ENCODE measurements around the gene RAB27A.
A peak's percentile ranks its signal among the peaks of the same experiment; 100 is the strongest.
"Not testable (repeated sequence)": the region's sequence is repeated elsewhere in the genome, so short reads cannot be mapped to it uniquely, and the experiment has no call there.

The RAB27A gene

GRCh38 chr15:55268176-55268695 lies 21.4 kb downstream of the RAB27A start:
- H3K36me3 Mint-ChIP-seq (ENCODE audit: low read depth), result peaks cover 91% of the 10 kb centered on the region
- no peak for DNase-seq
- H3K27me3 Mint-ChIP-seq, result no peaks in the 10 kb centered on the region
- H3K9me3 Mint-ChIP-seq, result peaks cover 2% of the 10 kb centered on the region
- H3K4me1 Mint-ChIP-seq (ENCODE audit: low read depth), result peaks cover 82% of the 10 kb centered on the region
- H3K4me3 Mint-ChIP-seq, result peak overlapping the region; percentile 55
- H3K27ac Mint-ChIP-seq, result peak overlapping the region; percentile 90

- Mint-ChIP-seq H3K36me3 (ENCODE audit: low read depth) (peaks cover 93% of the 10 kb centered on the region), H3K27ac (peak overlapping the region; percentile 90), H3K9me3 (no peaks in the 10 kb centered on the region), H3K4me3 (peak overlapping the region; percentile 55), H3K27me3 (no peaks in the 10 kb centered on the region), H3K4me1 (ENCODE audit: low read depth) (peaks cover 78% of the 10 kb centered on the region)
- peak; percentile 68 for DNase-seq
Measured at GRCh38 chr15:55267401-55268175, 22.0 kb downstream of the RAB27A start.

- Mint-ChIP-seq H3K4me3 (peak overlapping the region; percentile 55), H3K27ac (peak overlapping the region; percentile 90), H3K4me1 (ENCODE audit: low read depth) (peaks cover 69% of the 10 kb centered on the region), H3K27me3 (no peaks in the 10 kb centered on the region), H3K9me3 (no peaks in the 10 kb centered on the region), H3K36me3 (ENCODE audit: low read depth) (peaks cover 97% of the 10 kb centered on the region)
- no peak for DNase-seq
Measured at GRCh38 chr15:55266547-55266946, 23.1 kb downstream of the RAB27A start.

- H3K36me3 Mint-ChIP-seq (ENCODE audit: low read depth), result peaks cover 89% of the 10 kb centered on the region
- no peaks in the 10 kb centered on the region for H3K9me3 Mint-ChIP-seq
- H3K27ac Mint-ChIP-seq, result peak overlapping the region; percentile 12
Measured at GRCh38 chr15:55260562-55261131, 29.0 kb downstream of the RAB27A start.

GRCh38 chr15:55257938-55258337 lies 31.7 kb downstream of the RAB27A start:
- no peaks in the 10 kb centered on the region for H3K27me3 Mint-ChIP-seq
- peaks cover 80% of the 10 kb centered on the region for H3K36me3 Mint-ChIP-seq (ENCODE audit: low read depth)
- H3K27ac Mint-ChIP-seq, result peak overlapping the region; percentile 94
- H3K9me3 Mint-ChIP-seq, result no peaks in the 10 kb centered on the region
- peaks cover 63% of the 10 kb centered on the region for H3K4me1 Mint-ChIP-seq (ENCODE audit: low read depth)
- no peak for DNase-seq
- no peak overlapping the region for H3K4me3 Mint-ChIP-seq

More at GRCh38 chr15:55260562-55261131, 29.0 kb downstream of the RAB27A start:
- H3K4me3 Mint-ChIP-seq, result no peak overlapping the region
- H3K27me3 Mint-ChIP-seq, result no peaks in the 10 kb centered on the region
- DNase-seq, result no peak
- H3K4me1 Mint-ChIP-seq (ENCODE audit: low read depth), result peaks cover 53% of the 10 kb centered on the region

GRCh38 chr15:55257012-55257670 lies 32.5 kb downstream of the RAB27A start:
- no peaks in the 10 kb centered on the region for H3K27me3 Mint-ChIP-seq
- peaks cover 79% of the 10 kb centered on the region for H3K36me3 Mint-ChIP-seq (ENCODE audit: low read depth)
- H3K4me1 Mint-ChIP-seq (ENCODE audit: low read depth), result peaks cover 70% of the 10 kb centered on the region
- H3K9me3 Mint-ChIP-seq, result no peaks in the 10 kb centered on the region
- H3K27ac Mint-ChIP-seq, result peak overlapping the region; percentile 94
- no peak for DNase-seq
- peak overlapping the region; percentile 70 for H3K4me3 Mint-ChIP-seq

- peaks cover 79% of the 10 kb centered on the region for H3K36me3 Mint-ChIP-seq (ENCODE audit: low read depth)
- no peaks in the 10 kb centered on the region for H3K27me3 Mint-ChIP-seq
- peaks cover 77% of the 10 kb centered on the region for H3K4me1 Mint-ChIP-seq (ENCODE audit: low read depth)
- peak overlapping the region; percentile 94 for H3K27ac Mint-ChIP-seq
- H3K4me3 Mint-ChIP-seq, result peak overlapping the region; percentile 70
- DNase-seq, result no peak
- no peaks in the 10 kb centered on the region for H3K9me3 Mint-ChIP-seq
Measured at GRCh38 chr15:55256281-55257011, 33.2 kb downstream of the RAB27A start.

- DNase-seq, result no peak
- peaks cover 83% of the 10 kb centered on the region for H3K36me3 Mint-ChIP-seq (ENCODE audit: low read depth)
- peak overlapping the region; percentile 70 for H3K4me3 Mint-ChIP-seq
- H3K27ac Mint-ChIP-seq, result peak overlapping the region; percentile 94
- no peaks in the 10 kb centered on the region for H3K27me3 Mint-ChIP-seq
- peaks cover 82% of the 10 kb centered on the region for H3K4me1 Mint-ChIP-seq (ENCODE audit: low read depth)
- no peaks in the 10 kb centered on the region for H3K9me3 Mint-ChIP-seq
Measured at GRCh38 chr15:55255714-55256113, 33.9 kb downstream of the RAB27A start.

GRCh38 chr15:55254916-55255679 lies 34.5 kb downstream of the RAB27A start:
- Mint-ChIP-seq H3K9me3 (no peaks in the 10 kb centered on the region), H3K27ac (peak overlapping the region; percentile 94), H3K36me3 (ENCODE audit: low read depth) (peaks cover 83% of the 10 kb centered on the region), H3K4me1 (ENCODE audit: low read depth) (peaks cover 83% of the 10 kb centered on the region), H3K4me3 (peak overlapping the region; percentile 70), H3K27me3 (no peaks in the 10 kb centered on the region)
- DNase-seq, result no peak

- Mint-ChIP-seq H3K36me3 (ENCODE audit: low read depth) (peaks cover 86% of the 10 kb centered on the region), H3K27ac (peak overlapping the region; percentile 84), H3K9me3 (no peaks in the 10 kb centered on the region), H3K4me1 (ENCODE audit: low read depth) (peaks cover 85% of the 10 kb centered on the region), H3K27me3 (no peaks in the 10 kb centered on the region), H3K4me3 (peak overlapping the region; percentile 18)
- no peak for DNase-seq
Measured at GRCh38 chr15:55253580-55253979, 36.0 kb downstream of the RAB27A start.

GRCh38 chr15:55252201-55252600 lies 37.4 kb downstream of the RAB27A start:
- H3K36me3 Mint-ChIP-seq (ENCODE audit: low read depth), result peaks cover 86% of the 10 kb centered on the region
- H3K4me3 Mint-ChIP-seq, result peak overlapping the region; percentile 11
- H3K4me1 Mint-ChIP-seq (ENCODE audit: low read depth), result peaks cover 84% of the 10 kb centered on the region
- not testable (repeated sequence) for DNase-seq, H3K27me3 Mint-ChIP-seq, H3K9me3 Mint-ChIP-seq
- H3K27ac Mint-ChIP-seq, result peak overlapping the region; percentile 88

GRCh38 chr15:55250941-55251340 lies 38.7 kb downstream of the RAB27A start:
- DNase-seq, result no peak
- peak overlapping the region; percentile 76 for H3K27ac Mint-ChIP-seq
- peaks cover 86% of the 10 kb centered on the region for H3K36me3 Mint-ChIP-seq (ENCODE audit: low read depth)
- H3K27me3 Mint-ChIP-seq, result no peaks in the 10 kb centered on the region
- H3K4me1 Mint-ChIP-seq (ENCODE audit: low read depth), result peaks cover 83% of the 10 kb centered on the region
- H3K9me3 Mint-ChIP-seq, result no peaks in the 10 kb centered on the region
- no peak overlapping the region for H3K4me3 Mint-ChIP-seq

GRCh38 chr15:55250392-55250791 lies 39.2 kb downstream of the RAB27A start:
- Mint-ChIP-seq H3K36me3 (ENCODE audit: low read depth) (peaks cover 85% of the 10 kb centered on the region), H3K27me3 (no peaks in the 10 kb centered on the region), H3K4me1 (ENCODE audit: low read depth) (peaks cover 82% of the 10 kb centered on the region), H3K4me3 (no peak overlapping the region), H3K9me3 (no peaks in the 10 kb centered on the region), H3K27ac (peak overlapping the region; percentile 76)
- DNase-seq, result no peak

Measured in activated T-cell treated with anti-CD3 and anti-CD28 coated beads, Interleukin-2, amount 50 U/mL, for 24 hours (primary cell).